Keratinocyte (primary cell): ENCODE data around the gene C10orf71. TPM values are rescaled to one million over a fixed set of nuclear protein-coding genes. Genes with fewer than 3 reads are reported as not detected.

ENCODE experiments used
- DNase-seq: peaks from one replicate; pipeline ENCODE4 v3.0.0-alpha.2; 2011; ENCODE audit warnings: low read depth, missing footprints, low spot score
- FAIRE-seq: peaks from 2 replicates; lab custom pipeline; 2011; peaks lifted over from hg19 to GRCh38; lab: Jason Lieb, UNC
- H2AFZ ChIP-seq: 2 replicates; pipeline ENCODE4 v1.6.0; 2012; ENCODE audit warnings: low read length, control low read depth, inconsistent platforms; ENCODE audit not compliant: control insufficient read depth
- H3K27ac ChIP-seq: 2 replicates; pipeline ENCODE4 v1.5.1; 2011; ENCODE audit warnings: low read length; ENCODE audit not compliant: control insufficient read depth, insufficient read depth
- H3K27me3 ChIP-seq: 3 replicates; pipeline ENCODE4 v1.6.0; 2011; ENCODE audit warnings: low read length; ENCODE audit not compliant: control insufficient read depth, insufficient read depth; ENCODE audit errors: extremely low read depth
- H3K36me3 ChIP-seq, 2 experiments: 2 replicates in 1 of 2; 3 replicates in 1 of 2; pipeline ENCODE4 v1.5.1; 2011; ENCODE audit warnings: low read length in 2 of 2, mild to moderate bottlenecking in 1 of 2; ENCODE audit not compliant: control insufficient read depth in 2 of 2, insufficient read depth in 2 of 2; ENCODE audit errors: extremely low read depth in 1 of 2
- H3K4me1 ChIP-seq: 3 replicates; pipeline ENCODE4 v1.5.1; 2011; ENCODE audit warnings: low read length; ENCODE audit not compliant: control insufficient read depth, insufficient read depth; ENCODE audit errors: extremely low read depth
- H3K4me2 ChIP-seq: 3 replicates; pipeline ENCODE4 v1.6.0; 2011; ENCODE audit warnings: low read depth, low read length; ENCODE audit not compliant: control insufficient read depth, insufficient read depth; ENCODE audit errors: extremely low read depth
- H3K4me3 ChIP-seq, 3 experiments: fragments of 200-600 bp in 1 of 3; sonication (generic) in 1 of 3; 2 replicates in 2 of 3; 3 replicates in 1 of 3; pipeline ENCODE4 v1.5.1; 2011 to 2016; ENCODE audit warnings: low read length in 3 of 3, mild to moderate bottlenecking in 3 of 3, control low read depth in 2 of 3, inconsistent platforms in 1 of 3, low read depth in 1 of 3, mixed read lengths in 1 of 3, mixed run types in 1 of 3, moderate library complexity in 1 of 3; ENCODE audit not compliant: control insufficient read depth in 2 of 3, insufficient read depth in 2 of 3; ENCODE audit errors: extremely low read depth in 1 of 3
- H3K79me2 ChIP-seq: 2 replicates; pipeline ENCODE4 v1.6.0; 2012; ENCODE audit warnings: low read length; ENCODE audit not compliant: control insufficient read depth, insufficient read depth
- H3K9ac ChIP-seq: 3 replicates; pipeline ENCODE4 v1.6.0; 2011; ENCODE audit warnings: low read length; ENCODE audit not compliant: control insufficient read depth, insufficient read depth; ENCODE audit errors: extremely low read depth
- H3K9me1 ChIP-seq: 3 replicates; pipeline ENCODE4 v1.6.0; 2011; ENCODE audit warnings: low read length; ENCODE audit not compliant: control insufficient read depth, insufficient read depth; ENCODE audit errors: extremely low read depth
- H3K9me3 ChIP-seq: 2 replicates; pipeline ENCODE4 v1.5.1; 2012; ENCODE audit warnings: low read depth, low read length; ENCODE audit not compliant: control insufficient read depth
- H4K20me1 ChIP-seq: 3 replicates; pipeline ENCODE4 v1.6.0; 2011; ENCODE audit warnings: low read length; ENCODE audit not compliant: control insufficient read depth, insufficient read depth; ENCODE audit errors: extremely low read depth
- EZH2 ChIP-seq: IDR thresholded peaks from one replicate; pipeline ENCODE4 v1.6.1; 2012; ENCODE audit warnings: inconsistent platforms, mild to moderate bottlenecking, low read length, moderate library complexity
- dilution Hi-C: fragments of 300-500 bp; cut with MboI; formaldehyde crosslinking; loops from one replicate; pipeline ENCODE4 v1.7.0; 2020; ENCODE audit warnings: low sequenced_read_pairs; ENCODE audit not compliant: extremely low pct_ligation_motif_present
- polyA plus RNA-seq, 5 experiments: library from polyadenylated mRNA; depleted of rRNA in 3 of 5; stranded (reverse) in 3 of 5; stranded (forward) in 1 of 5; unstranded in 1 of 5; fragments of >200 nt; gene quantifications; 1 replicate in 1 of 5; 2 replicates in 3 of 5; 3 replicates in 1 of 5; pipeline versions ENCODE4 v1.2.1 to v1.2.3, GENCODE V29; 2011 to 2012; ENCODE audit warnings: missing spikeins in 2 of 5, low read depth in 1 of 5, low replicate concordance in 1 of 5
- TF ChIP-seq, protein P1 (sequence below), 3 experiments: IDR thresholded peaks in 1 of 3; conservative IDR thresholded peaks in 1 of 3; optimal IDR thresholded peaks in 1 of 3; 2 replicates in 2 of 3; 3 replicates in 1 of 3; pipeline versions ENCODE3 to v1.5.1; 2011; ENCODE audit warnings: low read length in 3 of 3, mild to moderate bottlenecking in 3 of 3, moderate library complexity in 2 of 3, control low read depth in 1 of 3, inconsistent platforms in 1 of 3; ENCODE audit not compliant: insufficient read depth in 2 of 3; ENCODE audit errors: extremely low read depth in 1 of 3

C10orf71 gene
- polyA plus RNA-seq, 1 donor (not counting 4 experiments of a cell fraction or from before 2014, with no cell fraction given): not detected

DNA sequence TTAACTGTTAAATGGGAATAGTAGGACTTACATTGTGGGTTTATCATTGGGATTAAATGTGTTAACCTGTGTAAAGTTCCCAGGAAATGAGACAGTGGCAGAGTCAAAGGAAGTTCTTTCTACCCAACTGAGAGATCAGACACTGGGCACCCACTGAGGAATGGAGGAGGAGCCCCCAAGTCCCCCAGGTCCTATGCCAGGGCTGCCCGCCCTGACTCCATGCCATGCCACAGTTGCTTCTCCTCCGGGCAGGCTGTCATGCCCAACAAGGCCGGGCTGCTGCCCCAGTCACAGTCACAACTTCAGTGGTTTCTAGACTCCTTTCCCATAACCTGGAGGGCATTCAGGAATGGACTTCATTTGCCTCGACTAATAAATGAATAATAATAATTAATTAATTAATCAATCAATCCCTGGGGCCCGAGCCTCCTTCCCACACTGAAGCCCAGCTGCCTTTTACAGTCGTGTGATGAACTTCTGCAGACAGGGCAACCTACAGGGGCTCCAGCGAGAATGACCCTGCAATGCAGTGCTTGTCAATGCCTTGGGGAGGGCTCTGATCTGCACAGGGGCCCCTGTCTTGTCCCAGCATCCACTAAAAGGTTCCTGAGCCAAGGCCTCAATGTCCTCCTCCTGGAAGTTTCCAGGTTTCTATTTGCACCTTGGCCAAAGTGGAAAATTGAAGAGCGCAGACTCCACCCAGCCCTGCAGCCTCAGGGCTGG is 64.5 kb downstream of the C10orf71 start:
- H3K27ac ChIP-seq: no peak overlapping the region
- H3K4me2 ChIP-seq: no peak overlapping the region
- H3K9me1 ChIP-seq: no peaks in the 10 kb centered on the region
- FAIRE-seq: no peak
- no peaks in the 10 kb centered on the region for H3K79me2 ChIP-seq
- dilution Hi-C loops: no loop called here
- peaks cover 5% of the 10 kb centered on the region for H3K4me1 ChIP-seq
- no peak for TF ChIP-seq EZH2
- TF ChIP-seq, protein P1, sequence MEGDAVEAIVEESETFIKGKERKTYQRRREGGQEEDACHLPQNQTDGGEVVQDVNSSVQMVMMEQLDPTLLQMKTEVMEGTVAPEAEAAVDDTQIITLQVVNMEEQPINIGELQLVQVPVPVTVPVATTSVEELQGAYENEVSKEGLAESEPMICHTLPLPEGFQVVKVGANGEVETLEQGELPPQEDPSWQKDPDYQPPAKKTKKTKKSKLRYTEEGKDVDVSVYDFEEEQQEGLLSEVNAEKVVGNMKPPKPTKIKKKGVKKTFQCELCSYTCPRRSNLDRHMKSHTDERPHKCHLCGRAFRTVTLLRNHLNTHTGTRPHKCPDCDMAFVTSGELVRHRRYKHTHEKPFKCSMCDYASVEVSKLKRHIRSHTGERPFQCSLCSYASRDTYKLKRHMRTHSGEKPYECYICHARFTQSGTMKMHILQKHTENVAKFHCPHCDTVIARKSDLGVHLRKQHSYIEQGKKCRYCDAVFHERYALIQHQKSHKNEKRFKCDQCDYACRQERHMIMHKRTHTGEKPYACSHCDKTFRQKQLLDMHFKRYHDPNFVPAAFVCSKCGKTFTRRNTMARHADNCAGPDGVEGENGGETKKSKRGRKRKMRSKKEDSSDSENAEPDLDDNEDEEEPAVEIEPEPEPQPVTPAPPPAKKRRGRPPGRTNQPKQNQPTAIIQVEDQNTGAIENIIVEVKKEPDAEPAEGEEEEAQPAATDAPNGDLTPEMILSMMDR (optimal IDR thresholded peaks at IDR 0.05 in 1 of 3, IDR thresholded peaks at IDR 0.05 in 1 of 3, conservative IDR thresholded peaks at IDR 0.05 in 1 of 3; ENCODE audit: extremely low read depth in 1 of 3, insufficient read depth in 2 of 3, low read length in 3 of 3): no peak
- H3K27me3 ChIP-seq: no peaks in the 10 kb centered on the region
- H3K36me3 ChIP-seq: no peaks in the 10 kb centered on the region
- no peaks in the 10 kb centered on the region for H3K9me3 ChIP-seq
- H3K4me3 ChIP-seq: no peak overlapping the region
- H2AFZ ChIP-seq: no peak overlapping the region
- H3K9ac ChIP-seq: no peak overlapping the region
- H4K20me1 ChIP-seq: no peaks in the 10 kb centered on the region
- no peak for DNase-seq

DNA sequence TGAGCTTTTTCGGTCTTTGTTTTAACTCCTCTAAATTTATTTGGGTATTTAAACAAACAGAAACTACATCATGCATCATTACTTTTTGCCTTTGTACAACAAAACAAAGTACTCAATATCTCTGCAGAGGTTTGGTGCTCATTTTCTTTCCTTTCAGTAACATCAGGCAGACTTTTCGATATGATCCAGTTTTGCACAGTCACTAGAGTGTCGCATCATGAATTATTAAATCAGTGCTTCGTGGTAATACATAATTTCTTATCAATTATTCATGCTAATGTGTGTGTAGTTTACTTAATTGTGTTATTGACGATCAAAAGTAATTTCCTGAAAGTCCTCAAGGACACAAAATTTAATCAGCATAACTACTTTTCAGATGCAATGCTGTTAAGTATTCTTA is 65.1 kb downstream of the C10orf71 start:
- dilution Hi-C loops: no loop called here
- FAIRE-seq: no peak

More for the DNA sequence above, 65.1 kb downstream of the C10orf71 start:
- TF ChIP-seq, protein P1 (optimal IDR thresholded peaks at IDR 0.05 in 1 of 3, IDR thresholded peaks at IDR 0.05 in 1 of 3, conservative IDR thresholded peaks at IDR 0.05 in 1 of 3; ENCODE audit: extremely low read depth in 1 of 3, insufficient read depth in 2 of 3, low read length in 3 of 3): no peak
- TF ChIP-seq EZH2: no peak
- no peak for DNase-seq
- no peak overlapping the region for H3K4me2 ChIP-seq
- peaks cover 5% of the 10 kb centered on the region for H3K4me1 ChIP-seq
- no peaks in the 10 kb centered on the region for H3K9me1 ChIP-seq
- peaks cover 4% of the 10 kb centered on the region for H3K27me3 ChIP-seq
- H3K36me3 ChIP-seq: no peaks in the 10 kb centered on the region
- no peak overlapping the region for H3K9ac ChIP-seq
- H3K4me3 ChIP-seq: no peak overlapping the region
- no peaks in the 10 kb centered on the region for H4K20me1 ChIP-seq
- H2AFZ ChIP-seq: no peak overlapping the region
- no peaks in the 10 kb centered on the region for H3K79me2 ChIP-seq
- no peak overlapping the region for H3K27ac ChIP-seq
- no peaks in the 10 kb centered on the region for H3K9me3 ChIP-seq
